Sigmoid colon (tissue), 3 donors: Measurements from ENCODE around the gene PLA2G6.

Source experiments
- CTCF ChIP-seq, 4 experiments: fragments of 450-650 bp in 3 of 4; fragments of 200-600 bp in 1 of 4; IDR thresholded peaks; one replicate each; pipeline ENCODE4 v1.5.1; 2016 to 2019; ENCODE audit warnings: antibody characterized with exemption in 4 of 4, mild to moderate bottlenecking in 3 of 4, moderate library complexity in 2 of 4
- POLR2A ChIP-seq, 2 donors: fragments of 450-650 bp; IDR thresholded peaks; one replicate each; pipeline ENCODE4 v1.6.1; 2016; ENCODE audit warnings: antibody characterized with exemption in 2 of 2, mild to moderate bottlenecking in 2 of 2, moderate library complexity in 2 of 2

- TF ChIP-seq CTCF (IDR thresholded peaks at IDR 0.05) (no peak), POLR2A (IDR thresholded peaks at IDR 0.05) (no peak)
Measured at GRCh38 chr22:38212442-38212841, 30.8 kb upstream of the PLA2G6 start.
